SK-N-SH (cell line): ENCODE data around the gene ABCA1.

Experiments used
- CHD2 ChIP-seq: fragments of 150-350 bp; IDR thresholded peaks from 2 replicates; pipeline ENCODE4 v1.6.1; 2018; ENCODE audit warnings: low read length; ENCODE audit not compliant: partially characterized antibody
- CTCF ChIP-seq: fragments of 200-600 bp; sonication (generic); IDR thresholded peaks from 2 replicates; pipeline ENCODE4 v1.6.1; 2017; ENCODE audit warnings: antibody characterized with exemption, mild to moderate bottlenecking, moderate library complexity
- EP300 ChIP-seq, 2 experiments: IDR thresholded peaks; 2 replicates each; pipeline versions ENCODE4 v1.4.0 to v1.6.1; 2012; ENCODE audit warnings: borderline replicate concordance in 1 of 2, low read depth in 1 of 2, low read length in 1 of 2
- EZH2phosphoT487 ChIP-seq: fragments of 200-600 bp; sonication (generic); IDR thresholded peaks from 2 replicates; pipeline ENCODE4 v1.6.1; 2017; ENCODE audit warnings: low read depth, mixed run types, mild to moderate bottlenecking, antibody characterized with exemption, moderate library complexity, borderline replicate concordance
- GABPA ChIP-seq: IDR thresholded peaks from 2 replicates; pipeline ENCODE4 v1.4.0; 2012; ENCODE audit warnings: low read depth, mild to moderate bottlenecking
- JUND ChIP-seq: IDR thresholded peaks from 2 replicates; pipeline ENCODE4 v1.4.0; 2012
- MAX ChIP-seq: IDR thresholded peaks from 2 replicates; pipeline ENCODE4 v1.4.0; 2012; ENCODE audit warnings: low read depth
- NRF1 ChIP-seq: IDR thresholded peaks from 2 replicates; pipeline ENCODE4 v1.6.1; 2012; ENCODE audit warnings: low read depth, mild to moderate bottlenecking, low read length
- POLR2AphosphoS5 ChIP-seq: IDR thresholded peaks from 2 replicates; pipeline ENCODE4 v1.6.1; 2012; ENCODE audit warnings: low read depth, low read length
- ZBTB33 ChIP-seq: IDR thresholded peaks from 2 replicates; pipeline ENCODE4 v1.4.0; 2012; ENCODE audit warnings: low read depth, borderline replicate concordance

- peak; percentile 77 for TF ChIP-seq CTCF
- TF ChIP-seq EP300 (IDR thresholded peaks at IDR 0.05; ENCODE audit: borderline replicate concordance in 1 of 2, low read depth in 1 of 2, low read length in 1 of 2), result no peak
- TF ChIP-seq EZH2phosphoT487, result no peak
- TF ChIP-seq JUND, result no peak
- TF ChIP-seq CHD2, result no peak
- TF ChIP-seq ZBTB33, result no peak
- TF ChIP-seq MAX, result no peak
- no peak for TF ChIP-seq POLR2AphosphoS5
- TF ChIP-seq GABPA, result no peak
- no peak for TF ChIP-seq NRF1
These were observed 147.1 kb downstream of the ABCA1 start for GRCh38 chr9:104780796-104781395.
